MG63 (cell line): ENCODE results near the gene PPM1L. TPM values are rescaled to one million over a fixed set of nuclear protein-coding genes. Genes with fewer than 3 reads are reported as not detected.

Source experiments
- DNase-seq: peaks from one replicate; pipeline ENCODE4 v3.0.0-alpha.2; 2020
- H3K27me3 ChIP-seq: fragments of 250-450 bp; sonication (Bioruptor Pico); 2 replicates; pipeline ENCODE4 v1.5.1; 2020; ENCODE audit warnings: mild to moderate bottlenecking, moderate library complexity
- H3K36me3 ChIP-seq: fragments of 250-450 bp; sonication (Bioruptor Pico); 2 replicates; pipeline ENCODE4 v1.5.1; 2020; ENCODE audit warnings: mild to moderate bottlenecking, moderate library complexity
- H3K4me3 ChIP-seq: fragments of 250-450 bp; sonication (Bioruptor Pico); 2 replicates; pipeline ENCODE4 v1.5.1; 2020; ENCODE audit warnings: mild to moderate bottlenecking, moderate library complexity
- H3K9me3 ChIP-seq: fragments of 250-450 bp; sonication (Bioruptor Pico); 2 replicates; pipeline ENCODE4 v1.5.1; 2020; ENCODE audit warnings: mild to moderate bottlenecking, moderate library complexity
- total RNA-seq: library from RNA; depleted of rRNA; stranded (reverse); fragments of >200 nt; shearing (Covaris generic); gene quantifications from 2 replicates; pipeline ENCODE4 v1.2.3, GENCODE V29; 2014; ENCODE audit warnings: low replicate concordance; rRNA removed

Gene PPM1L
- total RNA-seq, 1 experiment from 2014 or later: not detected

DNA sequence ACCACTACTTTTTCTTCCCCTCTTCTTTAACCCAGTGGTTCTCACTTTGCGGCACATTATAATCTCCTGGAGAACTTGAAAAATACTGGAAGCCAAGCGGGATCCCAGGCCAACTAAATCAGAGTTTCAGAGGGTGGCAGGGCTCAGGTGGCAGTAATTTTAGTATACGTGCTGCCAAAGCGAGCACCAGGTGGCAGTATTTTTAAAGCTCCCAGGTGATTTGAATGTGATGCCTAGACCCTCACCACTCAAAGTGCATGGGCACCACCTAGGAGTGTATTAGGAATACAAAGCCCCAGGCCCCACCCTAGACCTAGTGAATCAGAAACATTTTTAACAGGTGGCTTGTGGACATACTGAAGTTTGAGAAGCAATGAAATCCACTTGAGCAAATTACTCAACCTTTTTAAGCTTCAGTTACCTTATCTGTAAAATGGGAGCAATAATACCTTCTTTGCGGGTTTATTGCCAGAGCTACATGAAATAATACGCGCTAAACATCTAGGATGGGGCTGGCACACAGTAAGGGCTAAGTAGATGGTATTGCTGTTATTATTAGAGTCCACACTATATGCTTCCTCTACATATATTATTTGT, 340.8 kb downstream of the PPM1L start:
- Histone ChIP-seq H3K9me3 (no peaks in the 10 kb centered on the region), H3K4me3 (no peak overlapping the region), H3K36me3 (peaks cover 4% of the 10 kb centered on the region), H3K27me3 (no peaks in the 10 kb centered on the region)
- peak; percentile 20 for DNase-seq

DNA sequence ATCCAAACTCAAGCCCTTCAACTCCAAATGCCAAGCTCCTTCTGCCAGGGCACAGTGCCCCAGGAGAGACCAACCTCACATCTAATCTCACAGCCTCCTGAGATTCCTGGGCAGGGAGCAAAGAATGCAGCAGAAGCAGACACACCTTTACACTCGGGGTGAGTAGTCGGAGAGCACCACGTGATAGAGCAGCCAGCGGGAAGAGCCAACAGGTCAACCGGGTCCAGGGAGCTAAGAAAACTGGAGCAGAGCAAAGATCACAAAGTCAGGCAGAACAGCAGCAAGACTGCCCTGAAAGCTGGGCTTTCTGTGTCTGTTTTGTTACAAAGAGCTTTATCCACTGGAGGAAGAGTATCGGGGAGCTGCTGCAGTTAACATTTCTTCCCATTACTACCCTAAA, 345.0 kb downstream of the PPM1L start:
- Histone ChIP-seq H3K27me3 (no peaks in the 10 kb centered on the region), H3K4me3 (no peak overlapping the region), H3K36me3 (peaks cover 14% of the 10 kb centered on the region), H3K9me3 (no peaks in the 10 kb centered on the region)
- DNase-seq: no peak

DNA sequence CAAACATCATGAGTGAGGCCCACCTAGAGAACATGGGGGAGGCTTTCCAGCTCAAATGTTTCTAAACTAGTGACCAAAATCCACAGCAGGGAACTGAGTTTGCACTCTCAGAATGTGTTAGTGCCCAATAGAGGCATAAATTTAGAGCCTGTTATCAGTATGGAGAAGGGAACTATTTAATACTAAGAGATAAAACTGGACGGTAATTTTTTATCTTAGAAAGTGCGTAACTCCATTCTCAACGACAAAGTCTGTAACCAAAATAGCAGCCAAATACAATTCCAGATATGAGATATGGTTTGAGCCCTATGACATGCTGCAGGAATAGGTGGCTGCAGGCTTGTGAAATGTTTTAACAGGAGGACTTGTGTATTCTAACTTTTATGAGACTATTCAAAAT, 345.6 kb downstream of the PPM1L start:
- H3K36me3 ChIP-seq: peaks cover 14% of the 10 kb centered on the region
- H3K27me3 ChIP-seq: no peaks in the 10 kb centered on the region
- no peak overlapping the region for H3K4me3 ChIP-seq
- H3K9me3 ChIP-seq: no peaks in the 10 kb centered on the region
- no peak for DNase-seq

DNA sequence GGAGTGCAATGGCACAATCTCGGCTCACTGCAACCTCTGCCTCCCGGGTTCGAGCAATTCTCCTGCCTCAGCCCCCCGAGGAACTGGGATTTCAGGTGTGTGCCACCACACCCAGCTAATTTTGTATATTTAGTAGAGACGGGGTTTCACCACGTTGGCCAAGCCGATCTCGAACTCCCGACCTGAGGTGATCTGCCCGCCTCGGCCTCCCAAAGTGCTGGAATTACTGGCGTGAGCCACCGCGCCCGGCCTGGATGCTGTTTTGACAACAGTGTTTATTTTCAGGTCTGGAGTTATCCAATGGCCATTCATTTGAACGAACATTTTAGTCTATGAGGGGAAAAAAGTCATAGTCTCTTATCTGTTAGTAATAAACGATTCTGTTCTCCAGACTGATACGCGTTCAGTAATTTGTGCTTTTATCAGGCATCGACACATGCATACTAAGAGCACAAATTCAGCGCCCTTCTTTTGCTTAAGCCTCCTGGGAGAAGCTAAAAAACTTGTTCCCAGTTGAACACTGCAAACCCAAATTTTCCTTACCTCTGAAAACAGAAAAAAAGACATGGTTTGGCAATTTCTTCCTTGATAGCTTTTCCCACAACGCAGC, 347.9 kb downstream of the PPM1L start:
- peaks cover 14% of the 10 kb centered on the region for H3K36me3 ChIP-seq
- DNase-seq: no peak
- no peaks in the 10 kb centered on the region for H3K27me3 ChIP-seq
- no peaks in the 10 kb centered on the region for H3K9me3 ChIP-seq
- H3K4me3 ChIP-seq: peak overlapping the region; percentile 77

DNA sequence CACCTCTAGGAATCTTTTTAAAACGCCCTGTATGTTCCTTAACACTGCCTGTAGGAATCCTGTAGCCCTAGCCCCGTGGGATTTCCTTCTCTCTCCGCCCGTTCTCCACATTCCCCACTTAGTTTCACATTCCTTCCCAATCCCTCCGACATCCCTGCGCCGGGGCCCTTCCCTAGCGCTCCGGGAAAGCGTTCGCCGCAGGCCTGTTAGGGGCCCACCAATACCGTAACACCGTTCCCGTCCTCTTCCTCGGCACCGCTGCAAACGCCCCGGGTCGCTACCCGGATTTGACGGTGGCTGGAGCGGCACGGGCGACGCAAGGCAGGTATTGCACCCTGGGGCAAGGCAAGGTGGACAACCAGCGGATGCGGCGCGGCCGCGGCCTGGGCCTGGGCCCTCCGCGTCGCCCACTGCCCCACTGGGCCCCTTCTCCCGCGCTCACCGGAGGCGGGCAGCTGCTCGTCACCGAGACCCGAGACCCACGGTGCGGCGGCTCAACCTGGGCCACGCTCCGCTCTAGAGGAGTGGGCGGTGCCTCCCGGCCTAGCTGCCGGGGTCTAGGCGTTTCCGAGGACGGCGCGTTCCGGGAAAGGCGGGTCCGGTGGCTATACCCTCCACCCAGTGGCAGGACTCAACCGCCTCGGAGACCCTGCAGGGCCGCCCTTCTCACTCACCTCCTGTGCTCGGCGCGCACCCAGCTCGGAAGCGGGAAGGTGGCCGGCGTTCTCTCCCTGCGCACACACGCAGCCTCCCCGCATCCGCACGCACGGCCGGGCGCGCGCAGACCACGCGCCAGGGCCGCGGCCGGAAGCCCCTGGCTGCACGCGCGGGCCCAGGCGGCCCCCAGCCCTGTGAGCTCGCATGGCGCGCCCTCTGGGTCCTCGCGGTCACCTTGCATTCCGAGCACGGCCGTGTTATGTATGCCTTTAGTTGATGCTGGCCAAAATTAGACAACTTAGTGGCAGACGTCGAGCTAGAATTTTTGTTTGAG, 348.8 kb downstream of the PPM1L start, which contains the start of gene B3GALNT1:
Gene B3GALNT1 (minus strand): TSS at position 789 of the 991 bp plus-strand sequence. CDS start 18,595 bp downstream, outside the sequence.
- peak; percentile 73 for DNase-seq
- H3K9me3 ChIP-seq: no peaks in the 10 kb centered on the region
- peaks cover 14% of the 10 kb centered on the region for H3K36me3 ChIP-seq
- H3K27me3 ChIP-seq: no peaks in the 10 kb centered on the region
- peak within 1 kb of the TSS; percentile 77 for H3K4me3 ChIP-seq

DNA sequence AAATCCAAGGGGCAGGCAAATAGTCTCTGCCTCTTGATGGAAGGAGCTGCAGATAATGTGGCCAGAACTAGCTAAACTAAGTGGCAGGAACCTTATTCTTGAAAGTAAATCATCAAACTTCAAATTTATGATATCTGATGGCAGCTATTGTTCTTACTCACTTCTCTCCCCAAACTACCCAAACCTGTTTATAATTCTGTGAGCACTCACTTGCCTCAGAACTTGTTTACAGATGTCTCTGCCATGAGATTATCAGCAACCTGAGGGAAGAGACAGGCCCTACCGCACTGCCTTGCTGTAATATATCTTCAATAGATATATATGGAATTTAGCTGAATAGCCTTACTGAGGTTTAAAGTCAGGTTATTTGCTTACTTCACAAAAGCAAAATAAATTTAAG, 351.3 kb downstream of the PPM1L start:
- no peak overlapping the region for H3K4me3 ChIP-seq
- peaks cover 10% of the 10 kb centered on the region for H3K36me3 ChIP-seq
- H3K27me3 ChIP-seq: no peaks in the 10 kb centered on the region
- DNase-seq: no peak
- H3K9me3 ChIP-seq: no peaks in the 10 kb centered on the region

DNA sequence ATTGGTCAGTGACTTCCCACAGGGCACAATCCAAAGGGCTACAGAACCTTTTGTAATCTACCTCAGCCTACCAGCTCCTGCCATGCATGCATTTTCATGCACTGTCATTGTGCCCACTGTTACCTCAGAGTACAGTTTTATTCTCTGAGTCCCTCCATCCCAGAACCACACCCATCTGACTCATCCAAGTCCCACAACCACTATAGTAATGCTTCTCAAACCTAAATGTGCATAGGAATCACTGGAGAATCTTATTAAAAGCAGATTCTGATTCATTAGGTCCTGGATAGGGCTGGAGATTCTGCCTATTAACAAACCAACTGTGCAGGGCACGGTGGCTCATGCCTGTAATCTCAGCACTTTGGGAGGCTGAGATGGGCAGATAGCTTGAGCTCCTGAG, 352.8 kb downstream of the PPM1L start:
- H3K27me3 ChIP-seq: no peaks in the 10 kb centered on the region
- DNase-seq: peak; percentile 44
- no peaks in the 10 kb centered on the region for H3K9me3 ChIP-seq
- no peak overlapping the region for H3K4me3 ChIP-seq
- H3K36me3 ChIP-seq: no peaks in the 10 kb centered on the region

DNA sequence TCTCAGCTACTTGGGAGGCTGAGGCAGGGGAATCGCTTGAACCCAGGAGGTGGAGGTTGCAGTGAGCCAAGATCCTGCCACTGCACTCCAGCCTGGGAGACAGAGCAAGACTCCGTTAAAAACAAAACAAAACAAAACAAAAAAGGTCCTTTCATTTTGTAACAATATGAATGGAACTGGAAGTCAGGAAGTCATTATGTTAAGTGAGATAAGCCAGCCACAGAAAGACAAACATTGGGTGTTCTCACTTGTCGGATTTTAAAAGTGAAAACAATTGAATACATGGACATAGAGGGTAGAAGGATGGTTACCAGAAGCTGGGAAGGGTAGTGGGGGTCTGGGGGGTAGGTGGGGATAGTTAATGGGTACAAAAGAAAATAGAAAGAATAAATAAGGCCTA, 361.6 kb downstream of the PPM1L start:
- Histone ChIP-seq H3K36me3 (no peaks in the 10 kb centered on the region), H3K27me3 (no peaks in the 10 kb centered on the region), H3K4me3 (no peak overlapping the region), H3K9me3 (peaks cover 14% of the 10 kb centered on the region; the same call in 1 of the 2 replicates)
- DNase-seq: no peak

DNA sequence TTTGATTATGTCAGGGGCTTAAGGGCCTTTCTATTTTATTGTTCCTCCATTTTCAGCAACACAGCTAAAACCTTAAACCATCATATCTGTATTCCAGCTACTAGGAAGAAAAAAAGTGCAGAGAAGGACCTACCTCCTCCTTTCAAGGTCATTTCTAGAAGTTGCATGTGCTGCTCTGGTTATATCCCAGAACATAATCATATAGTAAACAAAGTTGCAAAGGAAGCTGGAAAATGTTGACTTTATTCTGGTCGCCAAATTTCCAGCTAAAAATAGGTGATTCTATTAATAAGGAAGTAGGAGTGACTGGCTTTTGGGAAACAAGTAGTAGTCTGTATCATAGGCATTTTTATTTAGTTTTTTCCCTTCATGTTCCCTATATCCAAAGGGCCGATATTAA, 370.5 kb downstream of the PPM1L start:
- Histone ChIP-seq H3K4me3 (no peak overlapping the region), H3K9me3 (peaks cover 11% of the 10 kb centered on the region), H3K36me3 (no peaks in the 10 kb centered on the region), H3K27me3 (no peaks in the 10 kb centered on the region)
- no peak for DNase-seq

Other genes with a start within 250 kb of the PPM1L start
- gene KPNA4, start 190.7 kb upstream of the PPM1L start, total RNA-seq: 32.3 and 37.3 TPM in 2 replicates
- gene ARL14, start 79.1 kb upstream of the PPM1L start, total RNA-seq: not detected in 2 replicates